GM12873 (cell line): ENCODE results near the gene VWA8.

Source experiments
- TF ChIP-seq, protein P1 (sequence below): IDR thresholded peaks from 2 replicates; pipeline ENCODE4 v1.5.1; 2012; ENCODE audit warnings: low read depth, mild to moderate bottlenecking, moderate library complexity, low read length, control low read depth; ENCODE audit not compliant: insufficient read depth; ENCODE audit errors: missing control alignments

VWA8 gene

GRCh38 chr13:41706152-41706551, 254.8 kb downstream of the VWA8 start:
- TF ChIP-seq, protein P1, sequence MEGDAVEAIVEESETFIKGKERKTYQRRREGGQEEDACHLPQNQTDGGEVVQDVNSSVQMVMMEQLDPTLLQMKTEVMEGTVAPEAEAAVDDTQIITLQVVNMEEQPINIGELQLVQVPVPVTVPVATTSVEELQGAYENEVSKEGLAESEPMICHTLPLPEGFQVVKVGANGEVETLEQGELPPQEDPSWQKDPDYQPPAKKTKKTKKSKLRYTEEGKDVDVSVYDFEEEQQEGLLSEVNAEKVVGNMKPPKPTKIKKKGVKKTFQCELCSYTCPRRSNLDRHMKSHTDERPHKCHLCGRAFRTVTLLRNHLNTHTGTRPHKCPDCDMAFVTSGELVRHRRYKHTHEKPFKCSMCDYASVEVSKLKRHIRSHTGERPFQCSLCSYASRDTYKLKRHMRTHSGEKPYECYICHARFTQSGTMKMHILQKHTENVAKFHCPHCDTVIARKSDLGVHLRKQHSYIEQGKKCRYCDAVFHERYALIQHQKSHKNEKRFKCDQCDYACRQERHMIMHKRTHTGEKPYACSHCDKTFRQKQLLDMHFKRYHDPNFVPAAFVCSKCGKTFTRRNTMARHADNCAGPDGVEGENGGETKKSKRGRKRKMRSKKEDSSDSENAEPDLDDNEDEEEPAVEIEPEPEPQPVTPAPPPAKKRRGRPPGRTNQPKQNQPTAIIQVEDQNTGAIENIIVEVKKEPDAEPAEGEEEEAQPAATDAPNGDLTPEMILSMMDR, result no peak

DNA sequence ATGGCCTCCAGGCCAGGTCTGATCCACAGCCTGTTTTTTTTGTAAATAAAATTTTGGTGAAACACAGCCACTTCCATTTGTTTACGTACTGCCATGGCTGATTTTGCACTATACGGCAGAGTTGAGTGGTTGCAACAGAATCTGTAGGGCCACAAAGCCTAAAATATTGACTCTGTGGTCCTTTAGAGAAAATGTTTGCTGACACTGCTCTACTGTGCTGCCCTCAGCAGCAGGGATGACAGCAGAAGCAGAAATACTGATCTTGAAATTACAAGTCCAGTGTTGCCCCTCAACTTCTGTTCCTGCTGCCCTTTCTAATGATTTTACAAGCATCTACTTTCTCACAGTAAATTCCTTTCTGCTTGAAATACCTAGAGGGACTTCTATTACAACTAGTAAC, 258.4 kb downstream of the VWA8 start:
- TF ChIP-seq, protein P1, result no peak

DNA sequence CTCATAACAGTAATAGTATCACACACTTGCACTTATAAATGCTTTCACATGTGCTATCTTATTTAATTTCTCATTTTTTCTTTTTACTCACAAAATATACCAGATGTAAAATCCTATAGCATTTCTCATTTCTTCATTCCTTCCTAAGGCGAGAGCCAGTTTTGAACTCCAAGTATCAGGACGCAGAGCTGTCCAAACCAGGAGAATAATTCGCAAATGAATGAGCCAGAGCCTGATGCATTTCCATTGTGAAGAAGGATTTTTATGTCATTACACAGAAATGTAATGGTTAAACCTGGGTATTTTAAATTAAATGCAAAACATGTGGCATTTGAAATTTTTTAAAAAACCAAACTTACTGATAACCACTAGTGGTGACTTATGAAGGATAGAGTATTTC, 259.2 kb downstream of the VWA8 start:
- TF ChIP-seq, protein P1, result no peak

- TF ChIP-seq, protein P1, result no peak
Measured at GRCh38 chr13:41700790-41701310, 260.1 kb downstream of the VWA8 start.

DNA sequence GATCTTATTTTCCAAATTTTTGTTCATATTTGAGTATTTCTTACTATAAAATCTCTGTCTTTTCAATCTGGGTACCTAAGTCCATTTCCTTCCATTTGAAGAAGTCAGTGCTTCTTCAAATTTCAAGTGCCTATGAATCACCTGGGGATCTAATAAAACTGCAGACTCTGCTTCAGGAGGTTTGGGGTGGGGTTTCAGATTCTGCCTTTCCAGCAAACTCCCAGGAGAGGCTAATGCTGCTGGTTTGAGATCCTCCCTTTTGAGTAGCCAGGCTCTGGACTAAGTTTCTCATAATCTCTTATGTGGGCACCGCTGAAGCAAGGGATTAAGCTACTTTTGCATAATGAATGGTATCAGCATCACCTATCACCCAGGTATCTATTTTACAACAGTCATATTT, 261.1 kb downstream of the VWA8 start:
- TF ChIP-seq, protein P1, result no peak

DNA sequence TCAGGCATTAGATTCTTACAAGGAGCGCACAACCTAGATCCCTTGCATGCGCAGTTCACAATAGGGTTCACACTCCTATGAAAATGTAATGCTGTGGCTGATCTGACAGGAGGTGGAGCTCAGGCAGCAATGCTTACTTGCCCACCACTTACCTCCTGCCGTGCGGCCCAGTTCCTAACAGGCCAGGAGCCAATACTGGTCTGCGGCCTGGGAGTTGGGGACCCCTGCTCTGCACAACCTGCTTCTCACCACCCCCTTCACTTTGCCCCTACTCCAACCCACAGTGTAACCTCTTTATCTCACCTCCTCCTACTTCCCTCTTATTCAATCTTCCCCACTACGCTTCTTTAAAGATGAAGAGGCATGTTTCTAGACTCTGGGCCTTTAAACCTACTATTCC, 263.3 kb downstream of the VWA8 start:
- TF ChIP-seq, protein P1, result no peak

GRCh38 chr13:41696163-41697003, 264.5 kb downstream of the VWA8 start:
- TF ChIP-seq, protein P1, result no peak
